ENCODE data around the gene CERS6. TPM values are rescaled to one million over a fixed set of nuclear protein-coding genes. Genes with fewer than 3 reads are reported as not detected.

Gene CERS6
- polyA plus RNA-seq, 3 donors from 2014 or later = 2.4 to 9.2 (median 5.6) TPM

DNA sequence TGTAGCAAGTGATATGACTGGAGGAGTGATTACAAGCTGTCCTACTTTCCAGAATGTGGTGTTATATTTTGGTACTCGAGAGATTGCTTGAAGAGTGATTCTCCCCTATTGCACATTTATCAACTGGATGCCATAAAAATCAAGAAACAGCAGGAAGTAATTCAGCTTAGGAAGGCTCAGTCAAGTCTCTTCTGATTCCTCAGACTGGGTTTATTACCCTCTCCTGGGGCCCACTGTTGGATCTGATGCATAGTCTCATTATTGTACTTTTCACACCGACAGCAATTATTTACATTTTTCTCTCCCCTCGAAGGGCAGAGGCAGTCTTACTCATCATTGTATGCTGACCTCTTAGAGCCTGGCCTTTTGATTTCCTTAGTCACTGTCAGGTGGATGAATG lies 355.6 kb downstream of the CERS6 start:
- DNase-seq = no peak
- Mint-ChIP-seq H3K36me3 (no peaks in the 10 kb centered on the region), H3K9me3 (no peaks in the 10 kb centered on the region), H3K4me3 (no peak overlapping the region), H3K27me3 (ENCODE audit: low read depth in 3 of 3) (peaks cover 0 to 11% (median 5%) of the 10 kb centered on the region in 3 donors), H3K4me1 (no peaks in the 10 kb centered on the region), H3K27ac (no peak overlapping the region)

DNA sequence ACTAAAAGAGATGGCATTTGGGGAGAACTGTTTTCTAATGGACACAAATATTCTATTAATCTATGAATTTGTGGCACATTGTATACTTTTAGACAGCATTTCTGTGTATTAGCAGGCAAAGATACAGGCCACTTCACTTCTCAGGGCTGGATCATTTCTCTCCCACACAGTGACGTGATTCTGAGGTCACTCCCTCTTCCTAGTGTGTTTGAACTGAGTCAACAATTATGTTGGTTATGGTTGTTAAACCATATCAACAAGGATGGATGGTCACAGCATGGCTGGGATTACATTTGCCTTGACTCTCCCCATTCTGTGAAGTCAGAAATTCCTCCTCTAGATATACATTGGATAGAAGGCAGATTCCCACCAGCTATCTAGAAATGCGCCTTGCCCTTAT lies 358.0 kb downstream of the CERS6 start:
- H3K4me3 Mint-ChIP-seq = no peak overlapping the region
- H3K27me3 Mint-ChIP-seq (ENCODE audit: low read depth in 3 of 3) = peaks cover 0 to 4% (median 0%) of the 10 kb centered on the region in 3 donors
- no peaks in the 10 kb centered on the region for H3K36me3 Mint-ChIP-seq
- no peaks in the 10 kb centered on the region for H3K4me1 Mint-ChIP-seq
- H3K9me3 Mint-ChIP-seq = no peaks in the 10 kb centered on the region
- DNase-seq = no peak
- H3K27ac Mint-ChIP-seq = no peak overlapping the region

DNA sequence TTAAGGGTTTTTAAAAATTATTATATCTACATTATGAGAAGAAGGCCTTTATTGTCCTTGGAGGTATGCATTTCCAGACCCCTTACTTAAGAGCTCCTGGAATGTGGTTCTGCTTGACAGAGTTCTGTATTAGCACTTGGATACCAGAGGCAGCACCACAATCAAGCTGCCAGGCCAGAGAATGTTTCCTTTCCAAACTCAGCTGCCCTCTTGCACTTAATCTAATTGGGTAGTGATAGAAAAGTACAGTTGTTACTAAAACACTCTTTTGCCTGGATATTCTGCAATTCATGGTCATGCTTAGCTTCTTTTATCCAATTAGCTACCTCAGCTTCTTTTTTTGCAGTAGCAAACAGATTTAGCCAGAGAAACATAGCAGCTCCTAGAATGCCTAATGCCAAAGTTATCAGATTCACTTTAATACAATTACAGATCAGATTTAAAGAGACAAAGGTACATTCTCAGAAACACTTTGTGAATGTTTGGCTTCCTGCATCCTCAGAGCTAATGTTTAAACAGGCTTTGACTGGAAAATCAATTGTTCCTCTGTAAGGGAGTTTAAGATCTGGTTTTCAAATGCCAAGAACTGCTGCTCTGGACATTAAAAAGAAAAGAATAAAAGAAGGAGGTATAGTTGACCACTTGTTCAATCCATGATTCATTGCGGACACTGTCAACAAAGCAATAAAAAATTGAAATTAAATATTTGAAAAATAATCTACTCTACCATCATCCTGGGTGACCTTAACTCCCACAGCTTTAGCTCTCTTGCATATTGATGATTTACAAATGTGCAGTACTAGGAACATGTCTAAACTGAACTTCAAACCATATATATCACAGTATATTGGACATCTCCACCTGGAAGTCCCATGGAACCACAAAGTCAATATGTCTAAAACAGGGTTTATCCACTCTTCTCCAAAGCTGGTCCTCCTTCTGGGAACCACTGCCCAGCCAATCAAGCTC lies 359.2 kb downstream of the CERS6 start:
- Mint-ChIP-seq H3K4me3 (no peak overlapping the region), H3K36me3 (no peaks in the 10 kb centered on the region), H3K27ac (no peak overlapping the region), H3K27me3 (ENCODE audit: low read depth in 3 of 3) (peaks cover 0 to 2% (median 0%) of the 10 kb centered on the region in 3 donors), H3K4me1 (no peaks in the 10 kb centered on the region), H3K9me3 (no peaks in the 10 kb centered on the region)
- DNase-seq = no peak

DNA sequence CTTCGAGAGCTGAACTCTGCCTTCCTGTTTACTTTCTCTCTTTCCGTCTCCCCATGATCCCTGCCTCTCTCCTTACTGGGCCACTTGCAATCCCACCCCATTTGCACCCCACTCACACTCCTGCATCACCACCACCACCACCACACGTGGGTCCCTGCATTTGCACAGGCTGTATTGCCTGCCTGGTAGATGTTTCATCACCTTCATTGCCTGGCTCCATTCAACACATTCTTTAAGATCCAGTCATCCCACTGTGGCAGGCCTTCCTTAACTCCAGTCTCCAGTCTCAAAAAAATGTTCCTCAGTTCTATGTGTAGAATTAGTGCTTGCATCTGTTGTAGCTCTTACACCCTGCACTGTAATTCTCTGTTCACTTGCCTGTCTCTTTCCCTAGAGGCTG lies 360.3 kb downstream of the CERS6 start:
- Mint-ChIP-seq H3K9me3 (no peaks in the 10 kb centered on the region), H3K36me3 (no peaks in the 10 kb centered on the region), H3K4me1 (no peaks in the 10 kb centered on the region), H3K27me3 (ENCODE audit: low read depth in 3 of 3) (peaks cover 0 to 2% (median 0%) of the 10 kb centered on the region in 3 donors), H3K27ac (no peak overlapping the region), H3K4me3 (no peak overlapping the region)
- no peak for DNase-seq

DNA sequence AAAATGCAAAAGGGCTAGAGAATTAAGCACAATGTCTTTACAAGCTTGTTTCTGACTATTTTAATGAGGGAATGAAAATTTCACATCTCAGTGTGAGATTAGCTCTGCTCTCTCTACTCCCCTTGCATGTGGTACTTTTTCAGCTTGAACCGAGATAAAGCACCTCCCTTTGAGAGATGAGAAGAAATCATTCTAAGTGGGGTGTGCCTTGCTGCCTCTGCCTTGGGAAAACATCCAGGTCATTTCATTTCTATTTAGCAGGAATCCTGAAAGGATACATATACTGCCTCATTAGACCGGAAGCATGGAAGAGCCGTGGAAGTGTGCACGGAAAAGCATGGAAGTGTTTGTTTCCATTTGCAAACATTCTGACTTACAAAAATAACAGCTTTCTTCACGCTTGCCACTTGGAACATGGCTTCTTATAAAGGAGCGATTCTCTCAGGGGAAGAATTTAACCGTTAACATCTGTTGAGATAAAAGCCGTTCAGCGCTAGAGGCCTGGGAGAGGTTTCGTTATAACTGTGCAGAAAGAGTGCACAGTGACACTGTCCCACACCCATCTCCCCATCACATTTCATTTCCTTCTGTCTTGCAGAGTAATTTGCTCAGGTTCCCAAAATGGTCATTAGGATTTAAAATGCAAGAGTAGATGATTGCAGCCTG lies 363.1 kb downstream of the CERS6 start:
- H3K27me3 Mint-ChIP-seq (ENCODE audit: low read depth in 3 of 3) = peaks cover 0 to 2% (median 1%) of the 10 kb centered on the region in 3 donors

DNA sequence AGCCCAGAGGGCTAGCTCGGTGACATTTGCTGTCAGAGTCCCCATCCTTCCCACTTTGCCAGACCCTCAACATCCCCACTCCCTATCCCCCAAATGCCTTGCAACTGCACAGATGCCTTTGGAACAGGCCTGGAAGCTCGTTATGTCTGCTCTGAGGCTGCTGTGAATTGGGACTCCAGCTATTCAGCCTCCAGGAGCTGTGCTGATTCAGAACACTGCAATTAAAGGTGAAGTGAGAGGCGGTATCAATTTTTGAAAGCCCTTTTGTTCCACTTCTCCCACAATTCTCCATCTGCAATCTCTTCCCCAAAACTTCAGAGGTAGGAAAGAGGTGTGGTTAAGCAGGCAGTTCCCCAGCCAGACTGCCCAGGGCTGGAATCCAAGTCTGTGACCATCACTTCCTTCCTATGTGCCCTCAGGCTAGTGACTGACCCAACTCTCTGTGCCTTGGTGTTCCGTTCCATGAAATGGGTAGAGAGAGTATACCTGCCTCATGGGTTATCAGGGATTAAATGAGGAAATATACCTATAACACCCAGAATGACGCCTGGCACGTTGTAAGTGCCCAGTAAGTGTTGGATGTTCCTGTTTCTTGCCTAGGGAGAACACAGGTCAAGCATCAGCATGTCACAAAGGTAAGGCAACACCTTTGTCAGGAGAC lies 363.9 kb downstream of the CERS6 start:
- H3K27ac Mint-ChIP-seq = no peak overlapping the region
- no peaks in the 10 kb centered on the region for H3K36me3 Mint-ChIP-seq
- no peak for DNase-seq
- H3K9me3 Mint-ChIP-seq = peaks cover 0 to 3% (median 0%) of the 10 kb centered on the region in 6 donors
- H3K27me3 Mint-ChIP-seq (ENCODE audit: low read depth in 3 of 3) = peaks cover 0 to 2% (median 1%) of the 10 kb centered on the region in 3 donors
- H3K4me3 Mint-ChIP-seq = no peak overlapping the region
- H3K4me1 Mint-ChIP-seq = no peaks in the 10 kb centered on the region

More for the DNA sequence above, 363.1 kb downstream of the CERS6 start:
- Mint-ChIP-seq H3K36me3 (no peaks in the 10 kb centered on the region), H3K4me3 (no peak overlapping the region), H3K27ac (no peak overlapping the region), H3K4me1 (no peaks in the 10 kb centered on the region), H3K9me3 (peaks cover 0 to 2% (median 0%) of the 10 kb centered on the region in 6 donors)
- DNase-seq = no peak

DNA sequence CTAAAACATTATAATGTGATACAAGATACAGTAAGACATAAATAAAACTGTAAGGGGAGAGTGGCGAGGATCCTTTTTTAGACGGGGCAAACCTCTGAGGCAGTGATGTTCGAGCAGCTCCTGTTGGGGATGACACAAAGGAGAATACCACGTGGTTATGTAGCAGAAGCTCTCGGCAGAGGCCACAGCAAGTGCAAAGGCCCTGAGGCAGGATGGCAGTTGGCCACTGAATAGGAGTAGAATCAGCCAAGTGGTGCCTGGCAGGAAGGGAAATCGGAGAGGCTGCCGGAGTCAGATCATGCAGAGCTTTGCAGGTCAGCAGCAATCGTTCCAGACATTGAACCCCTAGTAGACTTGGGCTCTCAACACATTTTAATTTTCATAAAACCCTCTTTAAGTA lies 365.5 kb downstream of the CERS6 start:
- H3K36me3 Mint-ChIP-seq = no peaks in the 10 kb centered on the region

DNA sequence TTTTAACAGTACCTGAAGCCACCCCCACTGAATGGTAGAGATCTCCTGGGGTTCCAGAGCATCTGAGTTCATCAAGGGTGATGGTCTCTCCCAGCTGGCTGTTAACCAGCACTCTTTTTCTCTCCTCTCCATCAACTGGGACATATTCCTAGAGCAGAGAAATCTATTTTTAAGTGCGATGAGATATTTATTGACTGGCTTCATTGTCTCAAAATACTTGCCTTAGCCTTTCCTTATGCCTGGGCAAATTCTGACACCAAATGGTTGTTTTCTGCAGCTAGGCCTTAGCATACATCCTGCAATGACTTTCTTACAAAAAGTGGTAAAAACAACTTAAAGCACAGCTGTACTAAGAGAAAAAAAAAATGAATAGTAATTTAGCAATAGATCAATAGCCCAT lies 365.9 kb downstream of the CERS6 start:
- H3K9me3 Mint-ChIP-seq = peaks cover 0 to 3% (median 0%) of the 10 kb centered on the region in 6 donors
- H3K4me3 Mint-ChIP-seq = no peak overlapping the region
- no peaks in the 10 kb centered on the region for H3K4me1 Mint-ChIP-seq
- H3K27me3 Mint-ChIP-seq (ENCODE audit: low read depth in 3 of 3) = peaks cover 0 to 3% (median 1%) of the 10 kb centered on the region in 3 donors
- no peak overlapping the region for H3K27ac Mint-ChIP-seq
- DNase-seq = no peak
- H3K36me3 Mint-ChIP-seq = no peaks in the 10 kb centered on the region

More for the DNA sequence above, 365.5 kb downstream of the CERS6 start:
- DNase-seq = no peak
- no peaks in the 10 kb centered on the region for H3K4me1 Mint-ChIP-seq
- no peak overlapping the region for H3K4me3 Mint-ChIP-seq
- peaks cover 0 to 3% (median 0%) of the 10 kb centered on the region in 6 donors for H3K9me3 Mint-ChIP-seq
- H3K27me3 Mint-ChIP-seq (ENCODE audit: low read depth in 3 of 3) = peaks cover 0 to 3% (median 1%) of the 10 kb centered on the region in 3 donors
- H3K27ac Mint-ChIP-seq = no peak overlapping the region

Other genes with a start within 250 kb of the CERS6 start
- gene STK39, start 208.7 kb upstream of the CERS6 start, polyA plus RNA-seq = 10 to 100 TPM in 1 of 3 donors, 1 to 10 TPM in 2; 5.8 to 11.5 (median 9.3) TPM

Measured in immature natural killer cell (primary cell).